SK-N-MC (cell line): ENCODE data around the gene ANXA6.

Source experiments
- DNase-seq: peaks from one replicate; pipeline ENCODE4 v3.0.0-alpha.2; 2011; ENCODE audit warnings: low read depth, low spot score
- H3K27ac ChIP-seq: fragments of 200-600 bp; sonication (generic); 2 replicates; pipeline ENCODE4 v1.5.1; 2016; ENCODE audit warnings: mixed run types
- H3K36me3 ChIP-seq: fragments of 200-600 bp; sonication (generic); 2 replicates; pipeline ENCODE4 v1.6.1; 2017; ENCODE audit warnings: antibody characterized with exemption, low read length, mixed read lengths; ENCODE audit not compliant: insufficient read depth
- H3K4me3 ChIP-seq: fragments of 200-600 bp; sonication (generic); 2 replicates; pipeline ENCODE4 v1.5.1; 2016
- H3K9ac ChIP-seq: fragments of 200-600 bp; sonication (generic); 2 replicates; pipeline ENCODE4 v1.8.0; 2017; ENCODE audit warnings: mixed run types, mixed read lengths; ENCODE audit not compliant: insufficient read length
- H3K9me3 ChIP-seq: fragments of 200-600 bp; sonication (generic); 2 replicates; pipeline ENCODE4 v1.6.1; 2017; ENCODE audit warnings: low read depth, mild to moderate bottlenecking, antibody characterized with exemption, low read length, moderate library complexity, mixed read lengths
- EZH2 ChIP-seq: fragments of 200-600 bp; sonication (generic); IDR thresholded peaks from one replicate; pipeline ENCODE4 v1.6.1; 2017; ENCODE audit warnings: antibody characterized with exemption
- FOXP2 ChIP-seq: optimal IDR thresholded peaks from 2 replicates; pipeline ENCODE3; 2011; ENCODE audit warnings: mild to moderate bottlenecking, moderate library complexity; ENCODE audit not compliant: insufficient read depth; ENCODE audit errors: extremely low read length, control extremely low read depth
- POLR2AphosphoS5 ChIP-seq: IDR thresholded peaks from 2 replicates; pipeline ENCODE4 v1.6.1; 2012; ENCODE audit warnings: mild to moderate bottlenecking, low read depth, low read length, borderline replicate concordance

The ANXA6 gene

GRCh38 chr5:151089726-151090125 is 67.9 kb downstream of the ANXA6 start:
- TF ChIP-seq POLR2AphosphoS5 (no peak), EZH2 (no peak), FOXP2 (no peak)
- no peaks in the 10 kb centered on the region for H3K9me3 ChIP-seq
- H3K27ac ChIP-seq = no peak overlapping the region
- no peak overlapping the region for H3K9ac ChIP-seq
- DNase-seq = no peak
- H3K4me3 ChIP-seq = no peak overlapping the region
- H3K36me3 ChIP-seq = no peaks in the 10 kb centered on the region

GRCh38 chr5:151088986-151089385 is 68.6 kb downstream of the ANXA6 start:
- no peak for DNase-seq
- no peak overlapping the region for H3K27ac ChIP-seq
- no peak for TF ChIP-seq FOXP2
- no peak for TF ChIP-seq EZH2
- no peak for TF ChIP-seq POLR2AphosphoS5
- no peaks in the 10 kb centered on the region for H3K9me3 ChIP-seq
- H3K9ac ChIP-seq = no peak overlapping the region
- no peak overlapping the region for H3K4me3 ChIP-seq
- no peaks in the 10 kb centered on the region for H3K36me3 ChIP-seq

- TF ChIP-seq FOXP2 = no peak
- TF ChIP-seq POLR2AphosphoS5 = no peak
- Histone ChIP-seq H3K4me3 (no peak overlapping the region), H3K36me3 (no peaks in the 10 kb centered on the region), H3K27ac (no peak overlapping the region), H3K9ac (no peak overlapping the region), H3K9me3 (no peaks in the 10 kb centered on the region)
- DNase-seq = no peak
Observed at GRCh38 chr5:151087486-151087885, 70.1 kb downstream of the ANXA6 start.

GRCh38 chr5:151086905-151087360 is 70.6 kb downstream of the ANXA6 start:
- Histone ChIP-seq H3K27ac (no peak overlapping the region), H3K9ac (no peak overlapping the region), H3K36me3 (no peaks in the 10 kb centered on the region), H3K4me3 (no peak overlapping the region), H3K9me3 (no peaks in the 10 kb centered on the region)
- DNase-seq = no peak
- TF ChIP-seq FOXP2 = no peak
- no peak for TF ChIP-seq EZH2
- no peak for TF ChIP-seq POLR2AphosphoS5

GRCh38 chr5:151086192-151086869 is 71.2 kb downstream of the ANXA6 start:
- no peak for DNase-seq
- Histone ChIP-seq H3K36me3 (no peaks in the 10 kb centered on the region), H3K9ac (no peak overlapping the region), H3K4me3 (no peak overlapping the region), H3K27ac (no peak overlapping the region), H3K9me3 (no peaks in the 10 kb centered on the region)
- TF ChIP-seq POLR2AphosphoS5 = no peak
- no peak for TF ChIP-seq FOXP2
- TF ChIP-seq EZH2 = no peak

GRCh38 chr5:151085517-151086041 is 72.0 kb downstream of the ANXA6 start:
- H3K9ac ChIP-seq = no peak overlapping the region
- H3K36me3 ChIP-seq = no peaks in the 10 kb centered on the region
- DNase-seq = no peak
- no peak overlapping the region for H3K4me3 ChIP-seq
- H3K9me3 ChIP-seq = no peaks in the 10 kb centered on the region
- no peak overlapping the region for H3K27ac ChIP-seq
- no peak for TF ChIP-seq EZH2
- TF ChIP-seq POLR2AphosphoS5 = no peak
- TF ChIP-seq FOXP2 = no peak

- Histone ChIP-seq H3K9ac (no peak overlapping the region), H3K36me3 (no peaks in the 10 kb centered on the region), H3K4me3 (no peak overlapping the region), H3K9me3 (no peaks in the 10 kb centered on the region), H3K27ac (no peak overlapping the region)
- DNase-seq = no peak
- TF ChIP-seq POLR2AphosphoS5 (no peak), EZH2 (no peak), FOXP2 (no peak)
Observed at GRCh38 chr5:151084363-151084762, 73.2 kb downstream of the ANXA6 start.

GRCh38 chr5:151083081-151083676 is 74.4 kb downstream of the ANXA6 start:
- no peak overlapping the region for H3K9ac ChIP-seq
- H3K27ac ChIP-seq = no peak overlapping the region
- H3K36me3 ChIP-seq = no peaks in the 10 kb centered on the region
- H3K9me3 ChIP-seq = no peaks in the 10 kb centered on the region
- H3K4me3 ChIP-seq = no peak overlapping the region
- no peak for TF ChIP-seq FOXP2
- no peak for TF ChIP-seq EZH2
- no peak for TF ChIP-seq POLR2AphosphoS5
- no peak for DNase-seq
